Spleen (tissue), 11 donors: ENCODE measurements around the gene SETD4. TPM values are rescaled to one million over a fixed set of nuclear protein-coding genes. Genes with fewer than 3 reads are reported as not detected.
A peak's percentile ranks its signal among the peaks of the same experiment; 100 is the strongest.

Experiments
- DNase-seq: peaks from one replicate; pipeline ENCODE4 v3.0.0-alpha.2; 2020
- H3K27ac ChIP-seq, 8 donors: fragments of 200-600 bp; sonication (generic) in 7 of 8; 1 replicate in 4 of 8; 2 replicates in 4 of 8; pipeline versions ENCODE4 v1.5.0 to v1.8.0; 2016 to 2021; ENCODE audit warnings: inconsistent platforms in 4 of 8, mild to moderate bottlenecking in 4 of 8, moderate library complexity in 1 of 8
- H3K27me3 ChIP-seq, 7 donors: fragments of 200-600 bp; sonication (generic) in 6 of 7; replicated peaks in 1 of 7; 1 replicate in 4 of 7; 2 replicates in 3 of 7; pipeline versions ENCODE4 v1.5.0 to v1.8.0; 2016 to 2021; ENCODE audit warnings: inconsistent platforms in 3 of 7, mild to moderate bottlenecking in 1 of 7
- H3K36me3 ChIP-seq, 6 donors: fragments of 200-600 bp; sonication (generic) in 5 of 6; 1 replicate in 4 of 6; 2 replicates in 2 of 6; pipeline versions ENCODE4 v1.5.0 to v1.8.0; 2016 to 2021; ENCODE audit warnings: inconsistent platforms in 2 of 6
- H3K4me1 ChIP-seq, 6 donors: fragments of 200-600 bp; sonication (generic) in 5 of 6; 1 replicate in 3 of 6; 2 replicates in 3 of 6; pipeline versions ENCODE4 v1.5.0 to v1.8.0; 2016 to 2021; ENCODE audit warnings: inconsistent platforms in 3 of 6
- H3K4me3 ChIP-seq, 8 donors: fragments of 200-600 bp; sonication (generic) in 7 of 8; 1 replicate in 4 of 8; 2 replicates in 4 of 8; pipeline versions ENCODE4 v1.5.0 to v1.8.0; 2016 to 2021; ENCODE audit warnings: inconsistent platforms in 4 of 8, mild to moderate bottlenecking in 4 of 8, moderate library complexity in 2 of 8
- H3K9me3 ChIP-seq, 8 donors: fragments of 200-600 bp; sonication (generic) in 7 of 8; 1 replicate in 4 of 8; 2 replicates in 4 of 8; pipeline versions ENCODE4 v1.5.0 to v1.8.0; 2016 to 2021; ENCODE audit warnings: inconsistent platforms in 4 of 8
- POLR2A ChIP-seq, 3 donors: fragments of 450-650 bp; IDR thresholded peaks; one replicate each; pipeline ENCODE4 v1.5.1; 2017; ENCODE audit warnings: antibody characterized with exemption in 3 of 3, mild to moderate bottlenecking in 1 of 3
- POLR2AphosphoS5 ChIP-seq, 3 donors: sonication (generic); formaldehyde crosslinking; IDR thresholded peaks; one replicate each; pipeline ENCODE4 v1.5.1; 2017; ENCODE audit warnings: antibody characterized with exemption in 3 of 3
- WGBS, 5 donors: extraction: QIAGEN DNeasy Blood & Tissue Kit in 3 of 5; methylation state at CpG; one replicate each; pipeline versions ENCODE4 v1.1.5 to v1.1.7; 2013 to 2018; 5-methylcytosine and 5-hydroxymethylcytosine counted together
- intact Hi-C: fragments of 100-400 bp; cut with DNase I; formaldehyde crosslinking; loops from one replicate; pipeline ENCODE4 v1.15.0; 2023; ENCODE audit warnings: low total_unique reads
- polyA plus RNA-seq, 3 donors: library from polyadenylated mRNA; stranded (reverse); fragments of 200-250 nt; gene quantifications; one replicate each; pipeline ENCODE4 v1.2.1, GENCODE V29; 2013
- total RNA-seq, 7 donors: library from RNA; depleted of rRNA in 3 of 7; stranded (reverse); fragments of >200 nt in 3 of 7; fragmentation: NEBNext Ultra II Directional in 4 of 7; extraction: Animal tissue kit (Norgen Biotek cat#: 25700) in 4 of 7; gene quantifications; one replicate each; pipeline versions ENCODE4 v1.1.0 to v1.2.1, GENCODE V29; 2016 to 2021
- TF ChIP-seq, protein P1 (sequence below), 11 experiments: fragments of 200-600 bp in 7 of 11; fragments of 450-650 bp in 4 of 11; sonication (generic) in 4 of 11; IDR thresholded peaks in 8 of 11; conservative IDR thresholded peaks in 3 of 11; 1 replicate in 7 of 11; 2 replicates in 4 of 11; pipeline versions ENCODE4 v1.4.0 to v1.8.0; 2016 to 2021; ENCODE audit warnings: antibody characterized with exemption in 11 of 11, inconsistent platforms in 4 of 11, mild to moderate bottlenecking in 1 of 11
- donor health status: healthy with polysubstance abuse.
- donor health status: DM: no; HTN: no; CAD: no; lungs with moderate emphysema.
- donor health status: DM: no; HTN: no; CAD: no.
- donor health status: Bipolar disorder and iron deficiency.
- donor health status: healthy.
- donor health status: DM: no; HTN: no; CAD: no.
- donor health status: DM: yes; HTN: yes; CAD: no.

SETD4 gene
- total and polyA plus RNA-seq, 10 donors: 6.9 to 28.1 (median 18.4) TPM

DNA sequence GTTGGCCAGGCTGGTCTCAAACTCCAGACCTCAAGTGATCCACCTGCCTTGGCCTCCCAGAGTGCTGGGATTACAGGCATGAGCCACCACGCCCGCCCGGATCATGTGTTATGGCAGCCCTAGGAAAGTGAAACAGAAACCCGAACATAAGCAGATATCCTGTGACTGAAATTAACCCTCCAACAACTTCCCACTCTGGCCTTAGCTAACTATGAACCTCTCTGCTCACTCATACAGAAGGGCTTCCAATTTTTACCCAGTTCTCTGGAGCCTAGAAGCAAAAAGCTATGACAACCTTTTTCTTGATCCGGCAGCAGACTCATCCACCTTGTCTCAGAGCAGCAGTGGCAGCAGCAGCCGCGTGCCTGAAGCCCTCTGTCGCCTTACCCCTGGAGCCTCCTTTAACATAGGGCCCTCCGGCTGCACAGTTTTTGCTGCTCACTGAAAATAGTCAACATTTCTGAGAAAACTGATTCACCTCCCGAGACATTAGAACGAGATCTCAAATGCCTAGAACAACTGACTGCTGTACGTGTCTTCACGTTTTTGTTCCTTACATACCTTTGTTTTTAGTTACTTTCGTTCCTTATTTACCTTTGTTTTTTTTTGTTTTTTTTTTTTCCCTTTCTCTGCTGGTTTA is 18.8 kb upstream of the SETD4 start:
- 59 to 67% (median 66%) methylated on average over 14 of the region's 14 CpGs for WGBS, 5 donors

DNA sequence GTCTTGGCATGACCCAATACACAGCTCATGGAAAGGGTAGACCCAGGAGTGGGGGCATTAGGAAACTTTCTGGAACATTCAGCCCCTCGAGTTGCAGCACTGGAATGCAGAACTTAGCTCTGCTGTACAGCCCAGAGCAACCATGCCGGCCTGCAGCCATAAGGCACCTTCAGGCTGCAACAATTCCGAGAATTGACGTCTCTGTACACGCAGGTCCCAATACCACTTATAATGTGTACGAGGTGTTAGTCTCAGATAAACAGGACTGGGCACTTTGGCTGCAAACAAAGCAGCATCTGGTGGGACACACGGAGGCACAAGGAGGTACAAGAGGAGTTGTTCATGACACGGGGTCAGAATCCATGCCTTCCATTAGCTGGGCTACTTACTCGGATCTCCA is 17.4 kb upstream of the SETD4 start:
- H3K27ac ChIP-seq: peak overlapping the region in 4 of 8 donors; percentile 53 to 82 (median 61)
- TF ChIP-seq POLR2A (IDR thresholded peaks at IDR 0.05): no peak
- TF ChIP-seq POLR2AphosphoS5 (IDR thresholded peaks at IDR 0.05): no peak
- TF ChIP-seq, protein P1, sequence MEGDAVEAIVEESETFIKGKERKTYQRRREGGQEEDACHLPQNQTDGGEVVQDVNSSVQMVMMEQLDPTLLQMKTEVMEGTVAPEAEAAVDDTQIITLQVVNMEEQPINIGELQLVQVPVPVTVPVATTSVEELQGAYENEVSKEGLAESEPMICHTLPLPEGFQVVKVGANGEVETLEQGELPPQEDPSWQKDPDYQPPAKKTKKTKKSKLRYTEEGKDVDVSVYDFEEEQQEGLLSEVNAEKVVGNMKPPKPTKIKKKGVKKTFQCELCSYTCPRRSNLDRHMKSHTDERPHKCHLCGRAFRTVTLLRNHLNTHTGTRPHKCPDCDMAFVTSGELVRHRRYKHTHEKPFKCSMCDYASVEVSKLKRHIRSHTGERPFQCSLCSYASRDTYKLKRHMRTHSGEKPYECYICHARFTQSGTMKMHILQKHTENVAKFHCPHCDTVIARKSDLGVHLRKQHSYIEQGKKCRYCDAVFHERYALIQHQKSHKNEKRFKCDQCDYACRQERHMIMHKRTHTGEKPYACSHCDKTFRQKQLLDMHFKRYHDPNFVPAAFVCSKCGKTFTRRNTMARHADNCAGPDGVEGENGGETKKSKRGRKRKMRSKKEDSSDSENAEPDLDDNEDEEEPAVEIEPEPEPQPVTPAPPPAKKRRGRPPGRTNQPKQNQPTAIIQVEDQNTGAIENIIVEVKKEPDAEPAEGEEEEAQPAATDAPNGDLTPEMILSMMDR (IDR thresholded peaks at IDR 0.05 in 8 of 11, conservative IDR thresholded peaks at IDR 0.05 in 3 of 11): no peak
- H3K4me3 ChIP-seq: no peak overlapping the region
- intact Hi-C loops: no loop called here
- no peak for DNase-seq
- H3K9me3 ChIP-seq: no peaks in the 10 kb centered on the region
- peaks cover 1 to 53% (median 17%) of the 10 kb centered on the region in 6 donors for H3K4me1 ChIP-seq
- WGBS, 5 donors: 83 to 91% (median 87%) methylated on average over 8 to 9 of the region's 9 CpGs
- H3K36me3 ChIP-seq: peaks cover 0 to 13% (median under 1%) of the 10 kb centered on the region in 6 donors
- H3K27me3 ChIP-seq: no peaks in the 10 kb centered on the region

More for the DNA sequence above, 18.8 kb upstream of the SETD4 start:
- peaks cover 0 to 39% (median 14%) of the 10 kb centered on the region in 6 donors for H3K4me1 ChIP-seq
- intact Hi-C loops: no loop called here
- peak overlapping the region in 1 of 8 donors; percentile 41 for H3K4me3 ChIP-seq
- no peaks in the 10 kb centered on the region for H3K36me3 ChIP-seq
- H3K27ac ChIP-seq: peak overlapping the region in 6 of 8 donors; percentile 29 to 82 (median 64)
- TF ChIP-seq POLR2A (IDR thresholded peaks at IDR 0.05) (no peak), POLR2AphosphoS5 (IDR thresholded peaks at IDR 0.05) (no peak)
- TF ChIP-seq, protein P1 (IDR thresholded peaks at IDR 0.05 in 8 of 11, conservative IDR thresholded peaks at IDR 0.05 in 3 of 11): no peak
- no peaks in the 10 kb centered on the region for H3K27me3 ChIP-seq
- DNase-seq: no peak
- H3K9me3 ChIP-seq: no peaks in the 10 kb centered on the region

DNA sequence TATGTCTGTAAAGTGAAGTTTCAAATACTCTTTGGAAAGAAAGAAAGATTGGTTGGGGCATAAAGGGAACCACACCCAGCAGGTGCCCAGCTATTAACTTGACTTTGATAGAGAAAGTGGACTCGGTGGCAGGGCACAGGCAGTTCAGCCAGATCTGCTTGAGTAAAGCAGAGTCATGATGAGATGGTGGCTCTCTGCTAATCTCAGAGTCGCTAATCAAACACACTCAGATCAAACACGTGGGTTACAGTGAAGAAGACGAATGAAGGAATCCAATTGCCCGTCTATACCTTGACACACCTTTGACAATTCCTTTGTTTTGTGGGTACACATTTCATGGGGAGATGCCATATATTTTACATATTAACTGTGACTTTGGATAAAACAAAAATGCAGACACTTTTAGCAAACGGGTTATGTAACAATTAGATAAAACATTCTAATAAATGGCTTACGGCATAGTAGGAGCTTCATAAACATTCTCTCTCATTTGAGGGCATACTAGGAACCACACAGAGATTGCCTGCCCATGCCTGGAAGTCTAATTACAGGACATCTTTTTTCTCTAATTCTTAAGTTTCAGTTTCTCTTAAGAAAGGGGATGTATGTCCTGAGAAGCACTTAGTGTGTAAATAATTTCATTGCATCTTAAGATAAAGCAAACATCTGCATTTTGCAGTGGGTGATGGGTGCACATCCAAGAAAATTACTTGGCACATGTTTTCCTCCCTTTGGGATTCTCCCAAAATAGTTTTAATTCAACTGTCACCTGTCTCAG is 16.7 kb upstream of the SETD4 start:
- peaks cover 4 to 59% (median 21%) of the 10 kb centered on the region in 6 donors for H3K4me1 ChIP-seq
- H3K27ac ChIP-seq: peak overlapping the region in 4 of 8 donors; percentile 53 to 82 (median 61)
- peaks cover 0 to 20% (median 7%) of the 10 kb centered on the region in 6 donors for H3K36me3 ChIP-seq
- H3K9me3 ChIP-seq: no peaks in the 10 kb centered on the region
- intact Hi-C loops: no loop called here
- 76 to 83% (median 80%) methylated on average over 7 of the region's 7 CpGs for WGBS, 5 donors
- DNase-seq: no peak
- H3K4me3 ChIP-seq: no peak overlapping the region
- no peaks in the 10 kb centered on the region for H3K27me3 ChIP-seq
- TF ChIP-seq POLR2A (IDR thresholded peaks at IDR 0.05): no peak
- TF ChIP-seq POLR2AphosphoS5 (IDR thresholded peaks at IDR 0.05): no peak
- TF ChIP-seq, protein P1 (IDR thresholded peaks at IDR 0.05 in 8 of 11, conservative IDR thresholded peaks at IDR 0.05 in 3 of 11): no peak

DNA sequence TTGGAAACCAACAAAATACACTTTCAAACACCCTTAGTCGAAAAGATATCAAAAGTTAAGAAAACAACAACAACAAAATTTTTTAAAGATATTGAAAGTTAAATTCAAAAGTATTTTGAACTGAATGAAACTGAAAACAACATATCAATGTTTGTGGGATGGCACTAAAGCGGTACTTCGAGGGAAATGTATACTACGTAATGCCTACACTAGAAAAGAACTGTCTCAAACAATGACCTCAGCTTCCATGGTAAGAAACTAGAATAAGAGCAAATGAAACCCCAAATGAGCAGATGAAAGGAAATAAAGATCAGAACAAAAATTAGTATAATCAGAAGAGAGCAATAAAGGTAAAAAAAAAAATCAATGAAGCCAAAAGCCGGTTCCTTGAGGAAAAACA is 15.6 kb upstream of the SETD4 start:
- Histone ChIP-seq H3K4me1 (peaks cover 10 to 71% (median 27%) of the 10 kb centered on the region in 6 donors), H3K36me3 (peaks cover 0 to 31% (median 9%) of the 10 kb centered on the region in 6 donors), H3K27me3 (no peaks in the 10 kb centered on the region), H3K9me3 (no peaks in the 10 kb centered on the region), H3K27ac (peak overlapping the region in 1 of 8 donors; percentile 82), H3K4me3 (no peak overlapping the region)
- no peak for DNase-seq
- TF ChIP-seq POLR2AphosphoS5 (IDR thresholded peaks at IDR 0.05): no peak
- TF ChIP-seq POLR2A (IDR thresholded peaks at IDR 0.05): no peak
- TF ChIP-seq, protein P1 (IDR thresholded peaks at IDR 0.05 in 8 of 11, conservative IDR thresholded peaks at IDR 0.05 in 3 of 11): no peak
- 81 to 89% (median 86%) methylated on average over 5 of the region's 5 CpGs for WGBS, 5 donors
- intact Hi-C loops: no loop called here
